OCI-LY1 (cell line): ENCODE measurements around the gene SLC25A13.

Experiments used
- H2AFZ ChIP-seq: fragments of 200-600 bp; sonication (generic), shearing (Covaris generic); 2 replicates; pipeline ENCODE4 v1.6.0; 2014; ENCODE audit warnings: antibody characterized with exemption, mild to moderate bottlenecking, low read length
- H3F3A ChIP-seq: fragments of 200-600 bp; sonication (generic), shearing (Covaris generic); 2 replicates; pipeline ENCODE4 v1.6.0; 2014; ENCODE audit warnings: mild to moderate bottlenecking, antibody characterized with exemption, low read length, moderate library complexity; ENCODE audit not compliant: insufficient read depth
- H3K27ac ChIP-seq: fragments of 200-600 bp; sonication (generic); 2 replicates; pipeline ENCODE4 v1.5.1; 2014; ENCODE audit warnings: low read length, mixed run types, mild to moderate bottlenecking, low read depth; ENCODE audit not compliant: poor library complexity, severe bottlenecking
- H3K27me3 ChIP-seq: fragments of 200-600 bp; sonication (generic); 2 replicates; pipeline ENCODE4 v1.6.0; 2014; ENCODE audit warnings: antibody characterized with exemption, mild to moderate bottlenecking, low read length, moderate library complexity; ENCODE audit not compliant: insufficient read depth
- H3K36me3 ChIP-seq: fragments of 200-600 bp; sonication (generic); 2 replicates; pipeline ENCODE4 v1.6.1; 2014; ENCODE audit warnings: mild to moderate bottlenecking, antibody characterized with exemption, low read length, moderate library complexity, mixed read lengths; ENCODE audit not compliant: insufficient read depth
- H3K4me1 ChIP-seq: fragments of 200-600 bp; sonication (generic); 2 replicates; pipeline ENCODE4 v1.5.1; 2014; ENCODE audit warnings: mild to moderate bottlenecking, low read length, moderate library complexity; ENCODE audit not compliant: insufficient read depth, severe bottlenecking
- H3K4me2 ChIP-seq: fragments of 200-600 bp; sonication (generic), shearing (Covaris generic); 2 replicates; pipeline ENCODE4 v1.6.1; 2014; ENCODE audit warnings: low read length
- H3K4me3 ChIP-seq: fragments of 200-600 bp; sonication (generic); 2 replicates; pipeline ENCODE4 v1.5.1; 2014; ENCODE audit warnings: low read length, low read depth, mild to moderate bottlenecking, mixed read lengths; ENCODE audit not compliant: poor library complexity, severe bottlenecking
- H3K79me2 ChIP-seq: fragments of 200-600 bp; shearing (Covaris generic); 2 replicates; pipeline ENCODE4 v1.6.1; 2016; ENCODE audit warnings: mixed run types, low read length, mixed read lengths; ENCODE audit not compliant: insufficient read depth
- H3K9ac ChIP-seq: fragments of 200-600 bp; sonication (generic), shearing (Covaris generic); 2 replicates; pipeline ENCODE4 v1.6.1; 2014; ENCODE audit warnings: mild to moderate bottlenecking, low read length, mixed read lengths
- H3K9me2 ChIP-seq: fragments of 200-600 bp; sonication (generic), shearing (Covaris generic); 2 replicates; pipeline ENCODE4 v1.6.1; 2014; ENCODE audit warnings: low read depth, mild to moderate bottlenecking, low read length, mixed read lengths
- H3K9me3 ChIP-seq: fragments of 200-600 bp; shearing (Covaris generic); 2 replicates; pipeline ENCODE4 v1.6.1; 2014; ENCODE audit warnings: low read length, mixed read lengths
- H4K20me1 ChIP-seq: fragments of 200-600 bp; sonication (generic), shearing (Covaris generic); 2 replicates; pipeline ENCODE4 v1.6.0; 2016; ENCODE audit warnings: mild to moderate bottlenecking, low read length; ENCODE audit not compliant: insufficient read depth
- EZH2 ChIP-seq: fragments of 200-600 bp; sonication (generic), shearing (Covaris generic); IDR thresholded peaks from 2 replicates; pipeline ENCODE4 v1.8.0; 2017; ENCODE audit warnings: borderline replicate concordance, mixed run types, mild to moderate bottlenecking, antibody characterized with exemption, low read length, moderate library complexity, mixed read lengths
- TF ChIP-seq, protein P1 (sequence below): fragments of 200-600 bp; sonication (generic), shearing (Covaris generic); IDR thresholded peaks from 2 replicates; pipeline ENCODE4 v1.5.1; 2017; ENCODE audit warnings: mild to moderate bottlenecking, antibody characterized with exemption, low read length, moderate library complexity, mixed read lengths

SLC25A13 gene

DNA sequence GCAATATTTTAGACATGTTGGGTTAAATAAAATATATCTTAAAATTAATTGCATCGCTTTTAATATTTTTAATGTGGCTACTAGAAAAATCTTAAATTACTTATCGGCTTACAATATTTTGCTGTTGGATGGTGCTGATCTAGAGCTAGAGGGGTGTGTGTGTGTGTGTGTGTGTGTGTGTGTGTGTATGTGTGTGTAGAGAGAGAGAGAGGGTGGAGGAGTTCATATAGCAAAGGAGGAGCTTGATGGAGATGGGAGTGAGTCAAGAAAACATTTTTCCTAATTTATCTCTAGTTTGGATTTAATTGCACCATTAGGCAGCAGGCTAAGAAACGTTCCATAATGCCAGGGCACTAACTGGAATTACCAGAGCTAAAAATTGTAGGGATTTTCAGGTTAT lies 10.4 kb upstream of the SLC25A13 start:
- Histone ChIP-seq H3K9ac (no peak overlapping the region), H3K9me3 (no peaks in the 10 kb centered on the region), H3F3A (no peaks in the 10 kb centered on the region), H3K4me2 (no peak overlapping the region), H4K20me1 (no peaks in the 10 kb centered on the region), H3K4me3 (no peak overlapping the region), H3K9me2 (no peaks in the 10 kb centered on the region), H3K79me2 (no peaks in the 10 kb centered on the region), H3K27me3 (no peaks in the 10 kb centered on the region), H3K36me3 (no peaks in the 10 kb centered on the region; the same call in 1 of the 2 replicates), H2AFZ (no peak overlapping the region), H3K4me1 (no peaks in the 10 kb centered on the region), H3K27ac (no peak overlapping the region)
- no peak for TF ChIP-seq EZH2
- TF ChIP-seq, protein P1, sequence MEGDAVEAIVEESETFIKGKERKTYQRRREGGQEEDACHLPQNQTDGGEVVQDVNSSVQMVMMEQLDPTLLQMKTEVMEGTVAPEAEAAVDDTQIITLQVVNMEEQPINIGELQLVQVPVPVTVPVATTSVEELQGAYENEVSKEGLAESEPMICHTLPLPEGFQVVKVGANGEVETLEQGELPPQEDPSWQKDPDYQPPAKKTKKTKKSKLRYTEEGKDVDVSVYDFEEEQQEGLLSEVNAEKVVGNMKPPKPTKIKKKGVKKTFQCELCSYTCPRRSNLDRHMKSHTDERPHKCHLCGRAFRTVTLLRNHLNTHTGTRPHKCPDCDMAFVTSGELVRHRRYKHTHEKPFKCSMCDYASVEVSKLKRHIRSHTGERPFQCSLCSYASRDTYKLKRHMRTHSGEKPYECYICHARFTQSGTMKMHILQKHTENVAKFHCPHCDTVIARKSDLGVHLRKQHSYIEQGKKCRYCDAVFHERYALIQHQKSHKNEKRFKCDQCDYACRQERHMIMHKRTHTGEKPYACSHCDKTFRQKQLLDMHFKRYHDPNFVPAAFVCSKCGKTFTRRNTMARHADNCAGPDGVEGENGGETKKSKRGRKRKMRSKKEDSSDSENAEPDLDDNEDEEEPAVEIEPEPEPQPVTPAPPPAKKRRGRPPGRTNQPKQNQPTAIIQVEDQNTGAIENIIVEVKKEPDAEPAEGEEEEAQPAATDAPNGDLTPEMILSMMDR, result no peak

DNA sequence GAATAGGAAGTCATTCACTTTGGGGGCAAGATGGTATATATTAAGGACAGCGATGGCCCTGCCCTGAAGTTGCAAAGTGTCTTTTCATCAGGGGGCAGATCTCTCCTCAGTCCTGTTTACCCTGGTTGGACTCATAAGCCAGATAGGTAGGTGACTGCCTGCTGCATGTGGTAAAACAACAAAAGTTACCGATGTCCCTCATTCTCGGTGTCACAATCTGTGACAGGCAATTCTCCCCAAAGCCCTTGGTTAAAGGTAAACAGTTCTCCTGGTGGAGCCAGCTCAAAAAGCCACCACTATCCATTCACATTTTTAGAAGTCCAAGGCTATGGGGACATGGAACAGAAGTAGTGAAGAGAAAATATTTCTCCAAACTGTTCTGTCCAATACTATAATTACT lies 9.9 kb upstream of the SLC25A13 start:
- no peak for TF ChIP-seq EZH2
- TF ChIP-seq, protein P1, result no peak
- Histone ChIP-seq H3K36me3 (no peaks in the 10 kb centered on the region; the same call in 1 of the 2 replicates), H3K27me3 (no peaks in the 10 kb centered on the region), H3K27ac (no peak overlapping the region), H3K79me2 (no peaks in the 10 kb centered on the region), H3F3A (no peaks in the 10 kb centered on the region), H3K4me3 (no peak overlapping the region), H3K9ac (no peak overlapping the region), H3K9me2 (no peaks in the 10 kb centered on the region), H4K20me1 (no peaks in the 10 kb centered on the region), H3K9me3 (no peaks in the 10 kb centered on the region), H3K4me1 (peaks cover 5% of the 10 kb centered on the region), H2AFZ (no peak overlapping the region), H3K4me2 (no peak overlapping the region)

DNA sequence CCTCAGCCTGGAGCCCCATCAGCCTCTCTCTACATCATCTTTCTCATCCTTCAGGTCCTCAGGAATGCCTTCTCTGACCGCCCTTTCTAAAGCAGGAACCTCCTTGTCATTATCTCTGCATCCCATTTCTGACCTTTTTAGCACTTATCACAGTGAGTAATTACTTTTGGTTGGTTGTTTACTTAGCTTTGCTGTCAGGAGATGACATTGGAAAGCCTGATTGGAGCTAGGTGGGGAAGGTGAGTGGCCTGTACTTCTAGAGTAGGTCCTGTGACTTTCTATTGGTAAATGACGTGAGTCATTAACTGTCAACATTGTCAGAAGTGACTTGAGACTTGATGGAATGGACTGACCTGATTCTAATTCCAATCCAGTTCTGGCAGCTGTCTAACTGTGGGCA lies 9.3 kb upstream of the SLC25A13 start:
- no peak overlapping the region for H3K4me2 ChIP-seq
- no peaks in the 10 kb centered on the region for H3F3A ChIP-seq
- peak overlapping the region; percentile 0; the same call in 1 of the 2 replicates for H2AFZ ChIP-seq
- H3K9ac ChIP-seq, result no peak overlapping the region
- H3K4me1 ChIP-seq, result peaks cover 10% of the 10 kb centered on the region
- H3K27ac ChIP-seq, result no peak overlapping the region
- H3K9me2 ChIP-seq, result no peaks in the 10 kb centered on the region
- H3K9me3 ChIP-seq, result no peaks in the 10 kb centered on the region
- H3K36me3 ChIP-seq, result no peaks in the 10 kb centered on the region; the same call in 1 of the 2 replicates
- no peaks in the 10 kb centered on the region for H4K20me1 ChIP-seq
- H3K27me3 ChIP-seq, result no peaks in the 10 kb centered on the region
- H3K4me3 ChIP-seq, result no peak overlapping the region
- TF ChIP-seq, protein P1, result no peak
- no peak for TF ChIP-seq EZH2
- H3K79me2 ChIP-seq, result no peaks in the 10 kb centered on the region
